Tibial nerve (tissue), 4 donors: ENCODE results near the gene MEF2A. TPM values are rescaled to one million over a fixed set of nuclear protein-coding genes. Genes with fewer than 3 reads are reported as not detected.

Experiments used
- DNase-seq, 2 donors: peaks; one replicate each; pipeline ENCODE4 v3.0.0-alpha.2; 2019; ENCODE audit warnings: low spot score in 2 of 2
- H3K27ac ChIP-seq, 4 donors: fragments of 200-600 bp; sonication (generic) in 3 of 4; one replicate each; pipeline ENCODE4 v1.5.1; 2017 to 2019; ENCODE audit warnings: mild to moderate bottlenecking in 1 of 4
- H3K27me3 ChIP-seq, 2 donors: fragments of 200-600 bp; sonication (generic) in 1 of 2; one replicate each; pipeline versions ENCODE4 v1.5.1 to v1.6.0; 2017 to 2019
- H3K36me3 ChIP-seq, 3 donors: fragments of 200-600 bp; sonication (generic); one replicate each; pipeline ENCODE4 v1.5.1; 2018 to 2019
- H3K4me1 ChIP-seq, 4 donors: fragments of 200-600 bp; sonication (generic) in 3 of 4; one replicate each; pipeline ENCODE4 v1.5.1; 2017 to 2019
- H3K4me3 ChIP-seq, 4 donors: fragments of 200-600 bp; sonication (generic) in 3 of 4; one replicate each; pipeline ENCODE4 v1.5.1; 2017 to 2019; ENCODE audit warnings: mild to moderate bottlenecking in 1 of 4, moderate library complexity in 1 of 4
- H3K9me3 ChIP-seq, 4 donors: fragments of 200-600 bp; sonication (generic) in 3 of 4; one replicate each; pipeline ENCODE4 v1.5.1; 2017 to 2019
- EP300 ChIP-seq, 2 donors: sonication (generic); formaldehyde crosslinking; IDR thresholded peaks; one replicate each; pipeline ENCODE4 v1.6.1; 2017; ENCODE audit warnings: antibody characterized with exemption in 2 of 2, mild to moderate bottlenecking in 1 of 2
- POLR2A ChIP-seq, 2 donors: fragments of 450-650 bp; IDR thresholded peaks; one replicate each; pipeline ENCODE4 v1.6.1; 2017; ENCODE audit warnings: antibody characterized with exemption in 2 of 2, mild to moderate bottlenecking in 2 of 2, moderate library complexity in 2 of 2
- WGBS, 2 donors: methylation state at CpG; one replicate each; pipeline ENCODE4 v1.1.5; 2018; 5-methylcytosine and 5-hydroxymethylcytosine counted together
- total RNA-seq, 4 donors: library from RNA; depleted of rRNA; stranded (reverse); fragments of >200 nt; gene quantifications; one replicate each; pipeline ENCODE4 v1.1.0, GENCODE V29; 2016
- TF ChIP-seq, protein P1 (sequence below), 5 experiments: fragments of 200-600 bp in 3 of 5; fragments of 450-650 bp in 2 of 5; sonication (generic) in 3 of 5; IDR thresholded peaks; one replicate each; pipeline ENCODE4 v1.5.1; 2016 to 2019; ENCODE audit warnings: antibody characterized with exemption in 5 of 5, mild to moderate bottlenecking in 3 of 5, moderate library complexity in 2 of 5

MEF2A gene
- total RNA-seq, 4 donors from 2014 or later, result 45.5 to 66.3 (median 55.8) TPM

DNA sequence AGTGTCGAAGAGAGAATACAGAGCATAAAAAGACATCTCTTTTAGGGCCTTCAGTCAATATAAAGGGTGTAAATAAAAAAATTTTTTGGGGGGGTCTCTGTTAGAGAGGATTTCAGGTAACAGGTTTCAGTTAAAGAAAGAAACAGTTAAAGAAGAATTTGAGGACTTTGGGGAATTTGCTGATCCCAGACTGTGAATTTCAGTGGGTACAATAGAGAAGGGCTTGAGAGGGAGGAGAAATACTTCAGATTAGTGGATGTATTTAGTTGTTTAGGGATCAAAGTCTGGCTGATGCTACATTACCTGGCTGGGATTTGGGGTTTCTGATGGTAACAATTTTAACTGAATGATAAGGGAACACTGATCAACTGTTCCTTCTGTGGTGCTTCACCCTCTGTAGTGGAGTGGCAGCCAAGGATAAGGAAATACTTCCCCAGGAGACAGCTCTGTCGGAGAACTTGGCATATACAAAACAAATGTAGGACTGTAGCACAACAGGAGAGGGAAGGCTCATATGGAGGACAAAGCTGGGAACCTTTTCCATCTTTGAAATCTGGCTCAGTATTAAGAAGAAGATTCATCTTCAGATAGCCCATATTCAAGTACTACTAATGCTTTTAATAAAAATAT lies 79.2 kb downstream of the MEF2A start:
- H3K4me3 ChIP-seq, result no peak overlapping the region
- H3K9me3 ChIP-seq, result no peaks in the 10 kb centered on the region
- TF ChIP-seq, protein P1, sequence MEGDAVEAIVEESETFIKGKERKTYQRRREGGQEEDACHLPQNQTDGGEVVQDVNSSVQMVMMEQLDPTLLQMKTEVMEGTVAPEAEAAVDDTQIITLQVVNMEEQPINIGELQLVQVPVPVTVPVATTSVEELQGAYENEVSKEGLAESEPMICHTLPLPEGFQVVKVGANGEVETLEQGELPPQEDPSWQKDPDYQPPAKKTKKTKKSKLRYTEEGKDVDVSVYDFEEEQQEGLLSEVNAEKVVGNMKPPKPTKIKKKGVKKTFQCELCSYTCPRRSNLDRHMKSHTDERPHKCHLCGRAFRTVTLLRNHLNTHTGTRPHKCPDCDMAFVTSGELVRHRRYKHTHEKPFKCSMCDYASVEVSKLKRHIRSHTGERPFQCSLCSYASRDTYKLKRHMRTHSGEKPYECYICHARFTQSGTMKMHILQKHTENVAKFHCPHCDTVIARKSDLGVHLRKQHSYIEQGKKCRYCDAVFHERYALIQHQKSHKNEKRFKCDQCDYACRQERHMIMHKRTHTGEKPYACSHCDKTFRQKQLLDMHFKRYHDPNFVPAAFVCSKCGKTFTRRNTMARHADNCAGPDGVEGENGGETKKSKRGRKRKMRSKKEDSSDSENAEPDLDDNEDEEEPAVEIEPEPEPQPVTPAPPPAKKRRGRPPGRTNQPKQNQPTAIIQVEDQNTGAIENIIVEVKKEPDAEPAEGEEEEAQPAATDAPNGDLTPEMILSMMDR (IDR thresholded peaks at IDR 0.05), result no peak
- TF ChIP-seq EP300 (IDR thresholded peaks at IDR 0.05), result no peak
- TF ChIP-seq POLR2A (IDR thresholded peaks at IDR 0.05), result no peak
- DNase-seq, result no peak
- WGBS, 2 donors, result 71 to 78% methylated on average over 2 of the region's 2 CpGs
- peaks cover 0 to 16% (median 0%) of the 10 kb centered on the region in 4 donors for H3K4me1 ChIP-seq
- no peaks in the 10 kb centered on the region for H3K27me3 ChIP-seq
- peaks cover 0 to 18% (median 0%) of the 10 kb centered on the region in 3 donors for H3K36me3 ChIP-seq
- H3K27ac ChIP-seq, result no peak overlapping the region

DNA sequence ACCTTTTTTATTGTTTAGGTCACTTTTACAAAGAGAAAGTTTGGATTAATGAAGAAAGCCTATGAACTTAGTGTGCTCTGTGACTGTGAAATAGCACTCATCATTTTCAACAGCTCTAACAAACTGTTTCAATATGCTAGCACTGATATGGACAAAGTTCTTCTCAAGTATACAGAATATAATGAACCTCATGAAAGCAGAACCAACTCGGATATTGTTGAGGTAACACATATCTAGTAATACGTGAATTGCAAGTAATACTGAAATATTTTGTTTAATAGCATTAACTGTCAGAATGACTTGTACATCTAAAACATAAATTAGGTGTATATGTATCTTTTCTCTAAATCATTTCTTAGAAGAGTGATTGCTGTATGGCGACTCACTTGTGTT lies 79.8 kb downstream of the MEF2A start:
- H3K4me3 ChIP-seq, result no peak overlapping the region
- no peaks in the 10 kb centered on the region for H3K9me3 ChIP-seq
- no peak for DNase-seq
- WGBS, 2 donors, result 89 to 95% methylated on average over 3 of the region's 3 CpGs
- H3K4me1 ChIP-seq, result peaks cover 0 to 16% (median 0%) of the 10 kb centered on the region in 4 donors
- H3K36me3 ChIP-seq, result peaks cover 0 to 18% (median 0%) of the 10 kb centered on the region in 3 donors
- no peak overlapping the region for H3K27ac ChIP-seq
- TF ChIP-seq EP300 (IDR thresholded peaks at IDR 0.05), result no peak
- TF ChIP-seq, protein P1 (IDR thresholded peaks at IDR 0.05), result no peak
- no peak for TF ChIP-seq POLR2A (IDR thresholded peaks at IDR 0.05)
- H3K27me3 ChIP-seq, result no peaks in the 10 kb centered on the region

DNA sequence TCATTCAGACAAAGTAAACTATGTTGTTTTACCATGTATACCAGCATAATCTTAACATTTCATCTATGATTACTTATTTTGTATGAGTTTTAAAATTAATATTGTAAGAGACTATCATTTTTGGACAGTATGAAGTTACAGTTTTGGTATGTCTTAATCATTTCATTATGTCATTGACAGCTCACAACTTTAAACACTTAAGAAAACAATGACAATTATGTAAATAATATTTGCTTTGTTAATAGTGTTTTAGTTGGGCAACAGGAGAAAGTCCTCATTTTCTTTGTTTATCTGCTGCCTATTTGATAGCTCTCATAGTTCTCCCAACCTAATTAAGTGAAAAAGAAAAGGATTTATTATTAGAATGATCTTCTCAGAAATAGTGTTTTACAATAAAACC lies 80.2 kb downstream of the MEF2A start:
- Histone ChIP-seq H3K4me3 (no peak overlapping the region), H3K27ac (no peak overlapping the region), H3K4me1 (peaks cover 0 to 16% (median 0%) of the 10 kb centered on the region in 4 donors), H3K36me3 (peaks cover 0 to 17% (median 0%) of the 10 kb centered on the region in 3 donors), H3K9me3 (no peaks in the 10 kb centered on the region), H3K27me3 (no peaks in the 10 kb centered on the region)
- DNase-seq, result no peak
- no peak for TF ChIP-seq EP300 (IDR thresholded peaks at IDR 0.05)
- TF ChIP-seq POLR2A (IDR thresholded peaks at IDR 0.05), result no peak
- TF ChIP-seq, protein P1 (IDR thresholded peaks at IDR 0.05), result no peak

DNA sequence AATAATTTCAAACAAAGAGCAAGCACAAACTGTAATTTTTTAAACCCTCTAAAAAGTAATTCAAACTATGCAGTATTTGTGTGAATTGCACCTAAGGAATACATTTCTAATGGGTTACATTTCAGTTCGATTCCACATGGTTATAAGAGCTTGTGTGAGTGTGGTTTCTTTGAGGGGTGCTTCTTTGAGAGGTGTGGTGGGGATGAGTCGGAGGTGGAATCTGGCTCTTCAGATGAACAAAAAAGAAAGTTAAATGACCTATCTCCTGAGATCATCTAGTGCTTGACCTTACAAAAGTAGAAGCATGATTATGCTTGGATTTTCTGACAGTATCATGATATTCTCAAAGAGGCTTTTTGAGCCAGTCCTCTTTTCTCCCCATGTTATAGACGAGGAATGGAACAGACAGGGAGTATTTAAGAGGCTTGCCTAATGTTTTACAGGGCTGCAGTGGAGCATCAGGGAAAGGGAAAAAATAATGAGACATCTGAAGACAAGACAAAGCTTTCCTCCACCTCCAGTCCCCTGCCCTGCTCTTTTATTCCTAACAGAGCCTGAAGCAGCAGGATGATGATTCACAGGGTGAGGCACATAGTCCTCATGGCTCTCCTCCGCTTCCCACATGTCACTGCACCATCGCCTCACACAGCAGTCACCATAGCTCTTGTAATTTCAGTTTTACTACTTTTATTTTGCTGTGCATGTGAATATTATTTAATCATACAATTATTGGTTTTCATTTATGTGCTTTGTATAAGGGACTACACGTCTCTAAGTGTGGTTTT lies 85.4 kb downstream of the MEF2A start:
- H3K27ac ChIP-seq, result no peak overlapping the region
- H3K27me3 ChIP-seq, result no peaks in the 10 kb centered on the region
- H3K4me1 ChIP-seq, result no peaks in the 10 kb centered on the region
- no peak for TF ChIP-seq EP300 (IDR thresholded peaks at IDR 0.05)
- TF ChIP-seq, protein P1 (IDR thresholded peaks at IDR 0.05), result no peak
- TF ChIP-seq POLR2A (IDR thresholded peaks at IDR 0.05), result no peak
- DNase-seq, result no peak
- H3K4me3 ChIP-seq, result no peak overlapping the region
- H3K9me3 ChIP-seq, result no peaks in the 10 kb centered on the region
- WGBS, 2 donors, result 87 to 91% methylated on average over 6 of the region's 6 CpGs
- H3K36me3 ChIP-seq, result peaks cover 0 to 16% (median 0%) of the 10 kb centered on the region in 3 donors

DNA sequence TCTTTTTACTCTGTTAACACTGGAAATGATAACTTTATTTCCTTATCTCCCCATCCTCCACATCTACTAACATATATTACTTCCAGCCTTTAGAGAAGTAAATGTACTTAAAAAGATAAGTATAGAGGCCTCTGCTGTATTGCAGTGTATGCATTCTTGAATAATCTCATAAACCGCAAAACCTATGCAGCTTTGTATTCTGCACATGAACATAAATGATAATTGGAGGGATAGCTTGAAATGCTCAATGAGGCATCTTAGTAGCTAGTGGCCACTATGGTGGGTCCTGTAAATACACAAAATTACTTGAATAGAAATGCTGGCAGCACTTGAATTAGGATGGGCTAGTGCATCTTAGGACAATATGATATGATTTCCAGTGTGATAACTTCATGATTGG lies 90.4 kb downstream of the MEF2A start:
- H3K4me3 ChIP-seq, result no peak overlapping the region
- no peaks in the 10 kb centered on the region for H3K9me3 ChIP-seq
- no peaks in the 10 kb centered on the region for H3K27me3 ChIP-seq
- TF ChIP-seq, protein P1 (IDR thresholded peaks at IDR 0.05), result no peak
- no peak for TF ChIP-seq POLR2A (IDR thresholded peaks at IDR 0.05)
- peaks cover 0 to 9% (median 0%) of the 10 kb centered on the region in 3 donors for H3K36me3 ChIP-seq
- DNase-seq, result no peak
- H3K27ac ChIP-seq, result no peak overlapping the region
- H3K4me1 ChIP-seq, result no peaks in the 10 kb centered on the region
- WGBS, 2 donors, result 97 to 100% methylated on average over 1 of the region's 1 CpG
